Vagina (tissue), 2 donors: ENCODE results near the gene NCOA7.

Experiments
- CTCF ChIP-seq, 3 experiments: fragments of 450-650 bp in 2 of 3; fragments of 200-600 bp in 1 of 3; sonication (generic) in 1 of 3; IDR thresholded peaks; one replicate each; pipeline ENCODE4 v1.5.1; 2017 to 2019; ENCODE audit warnings: antibody characterized with exemption in 3 of 3, mild to moderate bottlenecking in 2 of 3, moderate library complexity in 2 of 3
- POLR2AphosphoS5 ChIP-seq, 2 donors: sonication (generic); formaldehyde crosslinking; IDR thresholded peaks; one replicate each; pipeline ENCODE4 v1.9.0; 2017; ENCODE audit warnings: antibody characterized with exemption in 2 of 2, mild to moderate bottlenecking in 2 of 2, low read depth in 1 of 2; ENCODE audit not compliant: insufficient read depth in 1 of 2

GRCh38 chr6:125827788-125828320, 37.1 kb downstream of the NCOA7 start:
- no peak for TF ChIP-seq POLR2AphosphoS5 (IDR thresholded peaks at IDR 0.05; ENCODE audit: insufficient read depth in 1 of 2, low read depth in 1 of 2)
- no peak for TF ChIP-seq CTCF (IDR thresholded peaks at IDR 0.05)
